ENCODE measurements around the gene MSH5. TPM values are rescaled to one million over a fixed set of nuclear protein-coding genes. Genes with fewer than 3 reads are reported as not detected.

Gene MSH5
- total RNA-seq, 2 donors from 2014 or later = 36.2 to 154 TPM

Other genes starting within 250 kb of the MSH5 start
- 10 to 100 TPM; 34.9 to 37.4 TPM for gene MICB, start 241.9 kb upstream of the MSH5 start, total RNA-seq
- not detected for gene MCCD1, start 211.0 kb upstream of the MSH5 start, total RNA-seq
- gene DDX39B, start 198.0 kb upstream of the MSH5 start, total RNA-seq = 100 to 1,000 TPM; 469 to 713 TPM
- gene ATP6V1G2, start 193.4 kb upstream of the MSH5 start, total RNA-seq = 1 to 10 TPM; 1.4 to 2.3 TPM
- 10 to 100 TPM; 16.8 to 17.0 TPM for gene NFKBIL1, start 192.4 kb upstream of the MSH5 start, total RNA-seq
- 1,000 to 10,000 TPM; 1,187 to 3,727 TPM for gene LTA, start 167.7 kb upstream of the MSH5 start, total RNA-seq
- gene TNF, start 164.4 kb upstream of the MSH5 start, total RNA-seq = 100 to 1,000 TPM; 320 to 420 TPM
- 100 to 1,000 TPM; 110 to 153 TPM for gene LTB, start 157.6 kb upstream of the MSH5 start, total RNA-seq
- 10 to 100 TPM; 15.5 to 34.6 TPM for gene LST1, start 153.7 kb upstream of the MSH5 start, total RNA-seq
- gene NCR3, start 147.0 kb upstream of the MSH5 start, total RNA-seq = 10 to 100 TPM; 65.5 to 91.6 TPM
- gene AIF1, start 124.8 kb upstream of the MSH5 start, total RNA-seq = 10 to 100 TPM in 1 of 2 donors, 1 to 10 TPM in 1; 9.3 to 20.0 TPM
- gene PRRC2A, start 119.3 kb upstream of the MSH5 start, total RNA-seq = 100 to 1,000 TPM; 224 to 345 TPM
- gene BAG6, start 87.3 kb upstream of the MSH5 start, total RNA-seq = 100 to 1,000 TPM; 284 to 337 TPM
- gene APOM, start 84.1 kb upstream of the MSH5 start, total RNA-seq = 1 to 10 TPM in 1 of 2 donors, under 1 TPM in 1; 0.76 to 1.3 TPM
- gene C6orf47, start 79.2 kb upstream of the MSH5 start, total RNA-seq = 10 to 100 TPM; 26.9 to 34.0 TPM
- 10 to 100 TPM; 34.5 to 40.9 TPM for gene GPANK1, start 75.0 kb upstream of the MSH5 start, total RNA-seq
- 100 to 1,000 TPM; 205 to 247 TPM for gene CSNK2B, start 73.9 kb upstream of the MSH5 start, total RNA-seq
- gene LY6G5B, start 70.0 kb upstream of the MSH5 start, total RNA-seq = 10 to 100 TPM; 24.0 to 37.9 TPM
- 1 to 10 TPM; 5.4 to 8.8 TPM for gene LY6G5C, start 58.9 kb upstream of the MSH5 start, total RNA-seq
- 10 to 100 TPM; 60.6 to 77.5 TPM for gene ABHD16A, start 36.7 kb upstream of the MSH5 start, total RNA-seq
- not detected for gene LY6G6F, start 33.1 kb upstream of the MSH5 start, total RNA-seq
- gene LY6G6D, start 24.7 kb upstream of the MSH5 start, total RNA-seq = not detected
- gene LY6G6C, start 18.3 kb upstream of the MSH5 start, total RNA-seq = not detected
- under 1 TPM in 1 of 2 donors, not detected in 1; 0.21 TPM for gene MPIG6B, start 16.6 kb upstream of the MSH5 start, total RNA-seq
- gene DDAH2, start 10.7 kb upstream of the MSH5 start, total RNA-seq = 10 to 100 TPM; 18.8 to 24.4 TPM
- 100 to 1,000 TPM; 468 to 581 TPM for gene CLIC1, start 3.5 kb upstream of the MSH5 start, total RNA-seq
- 10 to 100 TPM in 1 of 2 donors, 1 to 10 TPM in 1; 9.2 to 25.2 TPM for gene SAPCD1, start 22.7 kb downstream of the MSH5 start, total RNA-seq
- 1 to 10 TPM; 1.4 to 2.1 TPM for gene VWA7, start 37.3 kb downstream of the MSH5 start, total RNA-seq
- gene VARS1, start 55.7 kb downstream of the MSH5 start, total RNA-seq = 100 to 1,000 TPM in 1 of 2 donors, 10 to 100 TPM in 1; 90.7 to 226 TPM
- 100 to 1,000 TPM in 1 of 2 donors, 10 to 100 TPM in 1; 94.6 to 113 TPM for gene LSM2, start 67.0 kb downstream of the MSH5 start, total RNA-seq
- gene HSPA1L, start 75.3 kb downstream of the MSH5 start, total RNA-seq = 1 to 10 TPM; 1.7 to 4.1 TPM
- gene HSPA1A, start 75.5 kb downstream of the MSH5 start, total RNA-seq = 100 to 1,000 TPM; 160 to 262 TPM
- gene HSPA1B, start 87.7 kb downstream of the MSH5 start, total RNA-seq = 100 to 1,000 TPM; 107 to 113 TPM
- 10 to 100 TPM; 37.2 to 46.6 TPM for gene NEU1, start 122.8 kb downstream of the MSH5 start, total RNA-seq
- gene SLC44A4, start 139.0 kb downstream of the MSH5 start, total RNA-seq = not detected
- 10 to 100 TPM; 34.4 to 69.1 TPM for gene EHMT2, start 157.7 kb downstream of the MSH5 start, total RNA-seq
- gene ZBTB12, start 162.1 kb downstream of the MSH5 start, total RNA-seq = 1 to 10 TPM; 1.4 to 2.9 TPM
- gene C2, start 187.7 kb downstream of the MSH5 start, total RNA-seq = under 1 TPM in 1 of 2 donors, not detected in 1; 0.92 TPM
- under 1 TPM; 0.33 to 0.40 TPM for gene CFB, start 206.1 kb downstream of the MSH5 start, total RNA-seq
- 10 to 100 TPM; 61.5 to 78.0 TPM for gene NELFE, start 219.0 kb downstream of the MSH5 start, total RNA-seq
- 100 to 1,000 TPM; 103 to 164 TPM for gene SKIC2, start 219.2 kb downstream of the MSH5 start, total RNA-seq
- 10 to 100 TPM; 11.4 to 27.5 TPM for gene DXO, start 232.1 kb downstream of the MSH5 start, total RNA-seq
- 10 to 100 TPM in 1 of 2 donors, 1 to 10 TPM in 1; 4.4 to 13.3 TPM for gene C4A, start 242.1 kb downstream of the MSH5 start, total RNA-seq

All from natural killer cell treated with Interleukin-12 subunit alpha and Interleukin-12 subunit beta and Interleukin-15 and Interleukin-18, amount 100 ng/mL, for 72 hours (primary cell).